ENCODE results near the gene MAB21L3. TPM values are rescaled to one million over a fixed set of nuclear protein-coding genes. Genes with fewer than 3 reads are reported as not detected.

MAB21L3 gene
- total RNA-seq, 1 donor from 2014 or later: 0.18 TPM

- H3K27me3 Mint-ChIP-seq (ENCODE audit: unreplicated experiment): no peaks in the 10 kb centered on the region
- H3K36me3 Mint-ChIP-seq (ENCODE audit: low read depth, unreplicated experiment): no peaks in the 10 kb centered on the region
- DNase-seq (ENCODE audit: low spot score): no peak
- no peak overlapping the region for H3K4me3 Mint-ChIP-seq (ENCODE audit: unreplicated experiment)
- no peak for TF ChIP-seq CTCF (IDR thresholded peaks at IDR 0.05; ENCODE audit: unreplicated experiment)
- H3K27ac Mint-ChIP-seq (ENCODE audit: unreplicated experiment): no peak overlapping the region
- H3K4me1 Mint-ChIP-seq (ENCODE audit: unreplicated experiment): peaks cover 4% of the 10 kb centered on the region
- H3K9me3 Mint-ChIP-seq (ENCODE audit: unreplicated experiment): no peaks in the 10 kb centered on the region
Observed at GRCh38 chr1:116161390-116161789, 50.2 kb downstream of the MAB21L3 start.

- Mint-ChIP-seq H3K9me3 (ENCODE audit: unreplicated experiment) (no peaks in the 10 kb centered on the region), H3K4me1 (ENCODE audit: unreplicated experiment) (peaks cover 4% of the 10 kb centered on the region), H3K27me3 (ENCODE audit: unreplicated experiment) (no peaks in the 10 kb centered on the region), H3K4me3 (ENCODE audit: unreplicated experiment) (no peak overlapping the region), H3K36me3 (ENCODE audit: low read depth, unreplicated experiment) (no peaks in the 10 kb centered on the region), H3K27ac (ENCODE audit: unreplicated experiment) (no peak overlapping the region)
- DNase-seq (ENCODE audit: low spot score): no peak
- no peak for TF ChIP-seq CTCF (IDR thresholded peaks at IDR 0.05; ENCODE audit: unreplicated experiment)
Observed at GRCh38 chr1:116161877-116162390, 50.7 kb downstream of the MAB21L3 start.

GRCh38 chr1:116163533-116163932, 52.3 kb downstream of the MAB21L3 start:
- no peak for DNase-seq (ENCODE audit: low spot score)
- no peaks in the 10 kb centered on the region for H3K9me3 Mint-ChIP-seq (ENCODE audit: unreplicated experiment)

GRCh38 chr1:116164150-116164549, 53.0 kb downstream of the MAB21L3 start:
- no peak for TF ChIP-seq CTCF (IDR thresholded peaks at IDR 0.05; ENCODE audit: unreplicated experiment)
- Mint-ChIP-seq H3K27ac (ENCODE audit: unreplicated experiment) (no peak overlapping the region), H3K9me3 (ENCODE audit: unreplicated experiment) (no peaks in the 10 kb centered on the region), H3K4me1 (ENCODE audit: unreplicated experiment) (peaks cover 15% of the 10 kb centered on the region), H3K27me3 (ENCODE audit: unreplicated experiment) (peaks cover 2% of the 10 kb centered on the region), H3K4me3 (ENCODE audit: unreplicated experiment) (no peak overlapping the region), H3K36me3 (ENCODE audit: low read depth, unreplicated experiment) (no peaks in the 10 kb centered on the region)
- DNase-seq (ENCODE audit: low spot score): no peak

More at GRCh38 chr1:116163533-116163932, 52.3 kb downstream of the MAB21L3 start:
- Mint-ChIP-seq H3K36me3 (ENCODE audit: low read depth, unreplicated experiment) (no peaks in the 10 kb centered on the region), H3K4me3 (ENCODE audit: unreplicated experiment) (no peak overlapping the region), H3K27me3 (ENCODE audit: unreplicated experiment) (peaks cover 1% of the 10 kb centered on the region), H3K4me1 (ENCODE audit: unreplicated experiment) (peaks cover 9% of the 10 kb centered on the region), H3K27ac (ENCODE audit: unreplicated experiment) (no peak overlapping the region)
- TF ChIP-seq CTCF (IDR thresholded peaks at IDR 0.05; ENCODE audit: unreplicated experiment): no peak

GRCh38 chr1:116164604-116165368, 53.6 kb downstream of the MAB21L3 start:
- DNase-seq (ENCODE audit: low spot score): no peak
- no peak overlapping the region for H3K27ac Mint-ChIP-seq (ENCODE audit: unreplicated experiment)
- no peaks in the 10 kb centered on the region for H3K36me3 Mint-ChIP-seq (ENCODE audit: low read depth, unreplicated experiment)
- H3K27me3 Mint-ChIP-seq (ENCODE audit: unreplicated experiment): peaks cover 2% of the 10 kb centered on the region
- H3K9me3 Mint-ChIP-seq (ENCODE audit: unreplicated experiment): no peaks in the 10 kb centered on the region
- peaks cover 17% of the 10 kb centered on the region for H3K4me1 Mint-ChIP-seq (ENCODE audit: unreplicated experiment)
- H3K4me3 Mint-ChIP-seq (ENCODE audit: unreplicated experiment): no peak overlapping the region
- TF ChIP-seq CTCF (IDR thresholded peaks at IDR 0.05; ENCODE audit: unreplicated experiment): no peak

All from endothelial cell (in vitro differentiated cells).